SU-DHL-6 (cell line): ENCODE measurements around the gene SUCNR1.

Experiments
- H2AFZ ChIP-seq: fragments of 200-600 bp; sonication (generic); 2 replicates; pipeline ENCODE4 v1.6.1; 2014; ENCODE audit warnings: low read depth, mild to moderate bottlenecking, moderate library complexity, mixed read lengths, antibody characterized with exemption, low read length; ENCODE audit not compliant: severe bottlenecking
- H3F3A ChIP-seq: fragments of 200-600 bp; shearing (Covaris generic); 2 replicates; pipeline ENCODE4 v1.6.0; 2016; ENCODE audit warnings: antibody characterized with exemption, mild to moderate bottlenecking; ENCODE audit not compliant: insufficient read depth
- H3K27ac ChIP-seq: fragments of 200-600 bp; sonication (generic); 2 replicates; pipeline ENCODE4 v1.5.1; 2016; ENCODE audit warnings: low read depth, mild to moderate bottlenecking, low read length, moderate library complexity, mixed read lengths
- H3K27me3 ChIP-seq: fragments of 200-600 bp; sonication (generic), shearing (Covaris generic); 2 replicates; pipeline ENCODE4 v1.6.0; 2014; ENCODE audit warnings: mild to moderate bottlenecking, low read length
- H3K36me3 ChIP-seq: fragments of 200-600 bp; sonication (generic); 2 replicates; pipeline ENCODE4 v1.6.1; 2014; ENCODE audit warnings: mild to moderate bottlenecking, low read length, mixed read lengths
- H3K4me2 ChIP-seq: fragments of 300-600, 200-600 bp; shearing (Covaris generic), sonication (generic); 2 replicates; pipeline ENCODE4 v1.6.0; 2014; ENCODE audit warnings: low read length, low read depth, mild to moderate bottlenecking; ENCODE audit not compliant: poor library complexity, severe bottlenecking
- H3K4me3 ChIP-seq: fragments of 200-600 bp; sonication (generic); 2 replicates; pipeline ENCODE4 v1.5.1; 2014; ENCODE audit warnings: antibody characterized with exemption, low read length, mild to moderate bottlenecking, mixed read lengths; ENCODE audit not compliant: insufficient read depth, poor library complexity, severe bottlenecking
- H3K79me2 ChIP-seq: fragments of 200-600 bp; sonication (generic); 2 replicates; pipeline ENCODE4 v1.6.1; 2014; ENCODE audit warnings: mild to moderate bottlenecking, low read length, moderate library complexity; ENCODE audit not compliant: insufficient read depth
- H3K9ac ChIP-seq: fragments of 200-600 bp; sonication (generic); 2 replicates; pipeline ENCODE4 v1.7.0; 2014; ENCODE audit warnings: mild to moderate bottlenecking, low read length
- H3K9me2 ChIP-seq: fragments of 200-600 bp; sonication (generic); replicated peaks from 2 replicates; pipeline ENCODE4 v1.6.1; 2014; ENCODE audit warnings: low read length; ENCODE audit not compliant: insufficient read depth
- H3K9me3 ChIP-seq: fragments of 200-600 bp; sonication (generic); 2 replicates; pipeline ENCODE4 v1.6.1; 2014; ENCODE audit warnings: low read length, mixed read lengths; ENCODE audit not compliant: insufficient read depth
- H4K20me1 ChIP-seq: fragments of 200-600 bp; sonication (generic); 2 replicates; pipeline ENCODE4 v1.6.1; 2014; ENCODE audit warnings: low read depth, mild to moderate bottlenecking, antibody characterized with exemption, low read length, moderate library complexity, mixed read lengths
- CTCF ChIP-seq: fragments of 200-600 bp; sonication (generic); IDR thresholded peaks from one replicate; pipeline ENCODE4 v1.5.1; 2017; ENCODE audit warnings: antibody characterized with exemption, mild to moderate bottlenecking, low read length, moderate library complexity; ENCODE audit not compliant: insufficient read depth, poor library complexity, severe bottlenecking
- EZH2phosphoT487 ChIP-seq: fragments of 200-600 bp; sonication (generic), shearing (Covaris generic); conservative IDR thresholded peaks from 2 replicates; pipeline ENCODE4 v1.6.1; 2018; ENCODE audit warnings: mild to moderate bottlenecking, antibody characterized with exemption, low read length, moderate library complexity, mixed read lengths

SUCNR1 gene

GRCh38 chr3:151875759-151876158 is 2.3 kb downstream of the SUCNR1 start:
- Histone ChIP-seq H3K4me2 (no peak overlapping the region), H3F3A (no peaks in the 10 kb centered on the region), H2AFZ (no peak overlapping the region), H4K20me1 (no peaks in the 10 kb centered on the region), H3K4me3 (no peak overlapping the region), H3K9me2 (no peaks in the 10 kb centered on the region), H3K27me3 (no peaks in the 10 kb centered on the region), H3K36me3 (no peaks in the 10 kb centered on the region), H3K9me3 (no peaks in the 10 kb centered on the region), H3K79me2 (no peaks in the 10 kb centered on the region), H3K27ac (no peak overlapping the region), H3K9ac (no peak overlapping the region)
- no peak for TF ChIP-seq EZH2phosphoT487
- TF ChIP-seq CTCF: no peak

- H3F3A ChIP-seq: no peaks in the 10 kb centered on the region
- no peaks in the 10 kb centered on the region for H3K79me2 ChIP-seq
- no peak overlapping the region for H3K4me2 ChIP-seq
- H3K9me2 ChIP-seq: no peaks in the 10 kb centered on the region
- no peaks in the 10 kb centered on the region for H3K27me3 ChIP-seq
- TF ChIP-seq CTCF (no peak), EZH2phosphoT487 (no peak)
- no peaks in the 10 kb centered on the region for H3K9me3 ChIP-seq
- no peak overlapping the region for H2AFZ ChIP-seq
- no peaks in the 10 kb centered on the region for H3K36me3 ChIP-seq
- H4K20me1 ChIP-seq: no peaks in the 10 kb centered on the region
- no peak overlapping the region for H3K9ac ChIP-seq
- H3K27ac ChIP-seq: no peak overlapping the region
- no peak overlapping the region for H3K4me3 ChIP-seq
Observed at GRCh38 chr3:151877269-151877668, 3.8 kb downstream of the SUCNR1 start.

GRCh38 chr3:151878465-151878864 is 5.0 kb downstream of the SUCNR1 start:
- no peaks in the 10 kb centered on the region for H3K79me2 ChIP-seq
- no peak overlapping the region for H3K4me2 ChIP-seq
- H3K27me3 ChIP-seq: no peaks in the 10 kb centered on the region
- no peak overlapping the region for H3K9ac ChIP-seq
- no peaks in the 10 kb centered on the region for H4K20me1 ChIP-seq
- TF ChIP-seq EZH2phosphoT487: no peak
- no peak for TF ChIP-seq CTCF
- H3K9me2 ChIP-seq: no peaks in the 10 kb centered on the region
- H3K27ac ChIP-seq: no peak overlapping the region
- H2AFZ ChIP-seq: no peak overlapping the region
- H3K9me3 ChIP-seq: no peaks in the 10 kb centered on the region
- H3K4me3 ChIP-seq: no peak overlapping the region
- no peaks in the 10 kb centered on the region for H3F3A ChIP-seq
- no peaks in the 10 kb centered on the region for H3K36me3 ChIP-seq
